ENCODE results near the gene TP53.

The TP53 gene

DNA sequence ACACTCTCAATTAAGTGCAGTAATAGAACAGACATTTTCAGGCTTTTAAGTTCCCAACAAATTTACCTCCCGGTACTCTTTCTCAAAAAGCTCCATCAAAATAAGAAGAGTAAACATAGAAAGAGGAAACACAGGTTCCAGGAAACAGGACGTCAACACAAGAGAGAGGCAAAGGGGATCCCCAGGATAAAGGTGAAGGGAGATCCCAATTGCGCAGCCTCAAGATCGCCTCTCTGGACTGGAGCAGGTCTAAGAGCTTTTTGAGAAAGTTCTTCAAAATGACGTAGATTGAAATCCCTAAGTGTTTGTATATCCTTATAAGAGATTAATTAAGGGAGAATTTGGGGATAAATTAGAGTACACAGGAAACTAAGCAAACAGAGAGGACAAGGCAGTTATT is 68.7 kb downstream of the TP53 start:
- peaks cover 9% of the 10 kb centered on the region in 2 experiments for H3K4me1 ChIP-seq (ENCODE audit: control insufficient read depth in 1 of 2, insufficient read depth in 1 of 2, low read depth in 1 of 2, low read length in 1 of 2)
- no peaks in the 10 kb centered on the region for H3K27me3 ChIP-seq
- no peak overlapping the region for H3K4me3 ChIP-seq (ENCODE audit: low read depth in 1 of 2, low read length in 1 of 2)
- H3K36me3 ChIP-seq: no peaks in the 10 kb centered on the region
- TF ChIP-seq, protein P1, sequence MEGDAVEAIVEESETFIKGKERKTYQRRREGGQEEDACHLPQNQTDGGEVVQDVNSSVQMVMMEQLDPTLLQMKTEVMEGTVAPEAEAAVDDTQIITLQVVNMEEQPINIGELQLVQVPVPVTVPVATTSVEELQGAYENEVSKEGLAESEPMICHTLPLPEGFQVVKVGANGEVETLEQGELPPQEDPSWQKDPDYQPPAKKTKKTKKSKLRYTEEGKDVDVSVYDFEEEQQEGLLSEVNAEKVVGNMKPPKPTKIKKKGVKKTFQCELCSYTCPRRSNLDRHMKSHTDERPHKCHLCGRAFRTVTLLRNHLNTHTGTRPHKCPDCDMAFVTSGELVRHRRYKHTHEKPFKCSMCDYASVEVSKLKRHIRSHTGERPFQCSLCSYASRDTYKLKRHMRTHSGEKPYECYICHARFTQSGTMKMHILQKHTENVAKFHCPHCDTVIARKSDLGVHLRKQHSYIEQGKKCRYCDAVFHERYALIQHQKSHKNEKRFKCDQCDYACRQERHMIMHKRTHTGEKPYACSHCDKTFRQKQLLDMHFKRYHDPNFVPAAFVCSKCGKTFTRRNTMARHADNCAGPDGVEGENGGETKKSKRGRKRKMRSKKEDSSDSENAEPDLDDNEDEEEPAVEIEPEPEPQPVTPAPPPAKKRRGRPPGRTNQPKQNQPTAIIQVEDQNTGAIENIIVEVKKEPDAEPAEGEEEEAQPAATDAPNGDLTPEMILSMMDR (IDR thresholded peaks at IDR 0.05): no peak
- no peaks in the 10 kb centered on the region for H3K9me3 ChIP-seq
- H3K27ac ChIP-seq: no peak overlapping the region
